Tibial nerve (tissue), 4 donors: ENCODE measurements around the gene MEGF6. TPM values are rescaled to one million over a fixed set of nuclear protein-coding genes. Genes with fewer than 3 reads are reported as not detected.

Experiments used
- DNase-seq, 2 donors: peaks; one replicate each; pipeline ENCODE4 v3.0.0-alpha.2; 2019; ENCODE audit warnings: low spot score in 2 of 2
- H3K27ac ChIP-seq, 4 donors: fragments of 200-600 bp; sonication (generic) in 3 of 4; one replicate each; pipeline ENCODE4 v1.5.1; 2017 to 2019; ENCODE audit warnings: mild to moderate bottlenecking in 1 of 4
- H3K27me3 ChIP-seq, 2 donors: fragments of 200-600 bp; sonication (generic) in 1 of 2; one replicate each; pipeline versions ENCODE4 v1.5.1 to v1.6.0; 2017 to 2019
- H3K36me3 ChIP-seq, 3 donors: fragments of 200-600 bp; sonication (generic); one replicate each; pipeline ENCODE4 v1.5.1; 2018 to 2019
- H3K4me1 ChIP-seq, 4 donors: fragments of 200-600 bp; sonication (generic) in 3 of 4; one replicate each; pipeline ENCODE4 v1.5.1; 2017 to 2019
- H3K4me3 ChIP-seq, 4 donors: fragments of 200-600 bp; sonication (generic) in 3 of 4; one replicate each; pipeline ENCODE4 v1.5.1; 2017 to 2019; ENCODE audit warnings: mild to moderate bottlenecking in 1 of 4, moderate library complexity in 1 of 4
- H3K9me3 ChIP-seq, 4 donors: fragments of 200-600 bp; sonication (generic) in 3 of 4; one replicate each; pipeline ENCODE4 v1.5.1; 2017 to 2019
- EP300 ChIP-seq, 2 donors: sonication (generic); formaldehyde crosslinking; IDR thresholded peaks; one replicate each; pipeline ENCODE4 v1.6.1; 2017; ENCODE audit warnings: antibody characterized with exemption in 2 of 2, mild to moderate bottlenecking in 1 of 2
- POLR2A ChIP-seq, 2 donors: fragments of 450-650 bp; IDR thresholded peaks; one replicate each; pipeline ENCODE4 v1.6.1; 2017; ENCODE audit warnings: antibody characterized with exemption in 2 of 2, mild to moderate bottlenecking in 2 of 2, moderate library complexity in 2 of 2
- WGBS, 2 donors: methylation state at CpG; one replicate each; pipeline ENCODE4 v1.1.5; 2018; 5-methylcytosine and 5-hydroxymethylcytosine counted together
- total RNA-seq, 4 donors: library from RNA; depleted of rRNA; stranded (reverse); fragments of >200 nt; gene quantifications; one replicate each; pipeline ENCODE4 v1.1.0, GENCODE V29; 2016
- TF ChIP-seq, protein P1 (sequence below), 5 experiments: fragments of 200-600 bp in 3 of 5; fragments of 450-650 bp in 2 of 5; sonication (generic) in 3 of 5; IDR thresholded peaks; one replicate each; pipeline ENCODE4 v1.5.1; 2016 to 2019; ENCODE audit warnings: antibody characterized with exemption in 5 of 5, mild to moderate bottlenecking in 3 of 5, moderate library complexity in 2 of 5

The MEGF6 gene
- total RNA-seq, 4 donors from 2014 or later: 25.3 to 63.3 (median 42.8) TPM

DNA sequence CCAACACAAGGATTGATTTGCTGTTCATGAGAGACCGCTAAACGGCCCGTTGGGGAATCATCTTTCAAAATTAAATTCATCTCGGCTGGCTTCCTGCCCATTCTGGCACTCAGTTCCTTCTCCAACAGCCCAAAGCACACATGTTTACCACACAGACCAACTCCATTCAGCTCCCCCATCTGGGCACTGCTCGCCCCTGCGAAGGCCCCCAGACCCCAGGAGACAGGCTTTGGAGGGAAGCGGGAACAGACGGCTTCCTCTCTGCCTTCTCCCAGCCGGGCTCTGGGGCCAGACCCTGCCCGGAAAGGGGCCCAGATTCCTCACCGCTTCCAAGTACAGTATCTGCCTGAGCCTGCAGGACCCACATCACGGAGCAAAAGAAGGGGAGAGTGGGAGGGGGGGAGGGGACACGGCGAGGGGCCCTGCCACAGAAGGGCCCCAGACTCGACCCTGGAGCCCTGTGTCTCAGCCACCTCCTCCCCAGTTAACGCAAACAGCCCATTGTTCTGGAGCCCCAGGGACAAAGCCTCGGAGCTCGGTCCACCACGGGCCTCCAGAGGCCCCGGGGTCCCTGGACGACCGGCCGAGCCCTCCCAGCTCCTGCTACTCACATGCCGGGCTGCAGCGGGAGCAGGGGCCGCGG lies 660 bp downstream of the MEGF6 start:
- H3K27me3 ChIP-seq: peaks cover 0 to 28% of the 10 kb centered on the region in 2 donors
- peak overlapping the region; percentile 24 to 48 (median 35) for H3K4me3 ChIP-seq
- peaks cover 0 to 26% (median 16%) of the 10 kb centered on the region in 4 donors for H3K4me1 ChIP-seq
- H3K27ac ChIP-seq: no peak overlapping the region
- no peaks in the 10 kb centered on the region for H3K9me3 ChIP-seq
- WGBS, 2 donors: 1 to 3% methylated on average over 16 to 17 of the region's 27 CpGs
- no peaks in the 10 kb centered on the region for H3K36me3 ChIP-seq
- no peak for TF ChIP-seq EP300 (IDR thresholded peaks at IDR 0.05)
- TF ChIP-seq, protein P1, sequence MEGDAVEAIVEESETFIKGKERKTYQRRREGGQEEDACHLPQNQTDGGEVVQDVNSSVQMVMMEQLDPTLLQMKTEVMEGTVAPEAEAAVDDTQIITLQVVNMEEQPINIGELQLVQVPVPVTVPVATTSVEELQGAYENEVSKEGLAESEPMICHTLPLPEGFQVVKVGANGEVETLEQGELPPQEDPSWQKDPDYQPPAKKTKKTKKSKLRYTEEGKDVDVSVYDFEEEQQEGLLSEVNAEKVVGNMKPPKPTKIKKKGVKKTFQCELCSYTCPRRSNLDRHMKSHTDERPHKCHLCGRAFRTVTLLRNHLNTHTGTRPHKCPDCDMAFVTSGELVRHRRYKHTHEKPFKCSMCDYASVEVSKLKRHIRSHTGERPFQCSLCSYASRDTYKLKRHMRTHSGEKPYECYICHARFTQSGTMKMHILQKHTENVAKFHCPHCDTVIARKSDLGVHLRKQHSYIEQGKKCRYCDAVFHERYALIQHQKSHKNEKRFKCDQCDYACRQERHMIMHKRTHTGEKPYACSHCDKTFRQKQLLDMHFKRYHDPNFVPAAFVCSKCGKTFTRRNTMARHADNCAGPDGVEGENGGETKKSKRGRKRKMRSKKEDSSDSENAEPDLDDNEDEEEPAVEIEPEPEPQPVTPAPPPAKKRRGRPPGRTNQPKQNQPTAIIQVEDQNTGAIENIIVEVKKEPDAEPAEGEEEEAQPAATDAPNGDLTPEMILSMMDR (IDR thresholded peaks at IDR 0.05): no peak
- no peak for TF ChIP-seq POLR2A (IDR thresholded peaks at IDR 0.05)
- DNase-seq: no peak

DNA sequence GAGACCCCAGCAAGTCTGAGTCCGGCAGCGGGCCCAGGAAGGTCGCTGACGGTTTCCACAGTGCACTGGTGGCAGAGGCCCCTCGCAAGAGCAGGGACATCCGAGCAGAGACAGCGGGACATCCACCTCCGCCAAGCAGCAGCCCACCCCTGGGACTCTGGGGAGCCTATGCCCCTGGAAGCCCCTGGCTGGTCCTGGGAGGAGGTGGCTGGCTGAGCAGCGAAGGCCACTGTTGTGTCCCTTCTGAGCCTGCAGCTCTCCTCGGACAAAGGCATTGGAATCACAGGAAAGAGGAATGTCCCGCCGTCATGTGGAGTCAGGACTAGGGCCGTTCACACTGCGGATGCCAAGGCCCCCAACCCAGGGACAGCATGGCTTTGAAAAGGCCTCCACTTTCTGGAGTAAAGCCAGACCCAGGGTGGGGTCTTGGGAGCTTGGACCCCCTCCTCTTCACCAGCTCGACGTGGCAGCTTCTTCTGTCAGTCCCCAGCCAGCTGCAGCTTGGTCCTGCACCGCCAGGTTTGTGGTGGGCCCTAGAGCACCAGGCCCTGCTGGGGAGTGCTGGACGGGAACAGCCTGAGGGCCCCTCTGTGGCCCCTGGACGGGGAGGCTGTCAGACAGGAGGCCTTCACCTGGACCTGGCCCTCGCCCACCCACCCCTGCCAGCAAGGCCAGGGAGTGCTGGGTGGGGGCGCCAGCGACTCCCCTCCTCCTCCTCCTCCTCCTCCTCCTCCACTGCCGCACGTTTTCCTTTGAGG lies 1.4 kb downstream of the MEGF6 start:
- peaks cover 0 to 28% of the 10 kb centered on the region in 2 donors for H3K27me3 ChIP-seq
- WGBS, 2 donors: 57 to 65% methylated on average over 19 to 20 of the region's 24 CpGs

DNA sequence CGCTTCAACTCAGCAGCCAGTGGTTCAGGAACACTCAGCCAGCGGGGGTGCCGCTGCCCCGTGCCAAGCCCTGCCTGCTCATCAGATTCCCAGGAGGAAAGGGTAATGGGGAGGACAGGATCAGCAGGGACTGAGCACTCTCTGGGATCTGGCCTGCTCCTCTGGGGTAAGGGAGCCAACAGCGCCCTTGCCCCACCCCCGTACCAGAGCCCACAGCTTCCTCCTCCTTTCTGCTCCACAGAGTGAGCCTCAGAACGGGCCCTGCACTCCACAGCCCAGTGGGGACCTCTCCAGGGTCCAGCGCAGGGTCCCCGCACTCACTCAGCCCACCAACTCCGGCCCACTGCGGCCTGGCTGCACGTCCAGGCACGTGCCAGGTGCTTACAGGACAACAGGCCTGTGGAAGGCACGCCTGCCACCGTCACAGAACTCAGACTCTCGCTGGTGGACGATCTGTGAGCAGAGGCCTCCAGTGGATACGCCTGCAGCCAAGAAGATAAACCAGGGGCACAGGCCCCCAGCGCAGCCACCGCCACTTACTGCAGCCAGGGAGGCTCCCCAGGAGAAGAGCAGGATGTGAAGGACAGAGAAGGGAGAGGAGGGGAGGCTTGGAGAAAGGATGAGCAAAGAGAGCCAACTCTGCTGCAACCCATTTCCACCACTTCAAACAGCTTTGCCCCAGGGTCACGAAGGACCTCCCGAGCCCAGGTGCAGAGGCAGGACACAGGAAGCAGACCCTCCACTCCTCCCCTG lies 2.1 kb downstream of the MEGF6 start:
- H3K9me3 ChIP-seq: no peaks in the 10 kb centered on the region
- H3K27ac ChIP-seq: no peak overlapping the region
- DNase-seq: no peak
- H3K4me1 ChIP-seq: peaks cover 0 to 26% (median 16%) of the 10 kb centered on the region in 4 donors
- H3K4me3 ChIP-seq: no peak overlapping the region
- TF ChIP-seq, protein P1 (IDR thresholded peaks at IDR 0.05): no peak
- TF ChIP-seq EP300 (IDR thresholded peaks at IDR 0.05) (no peak), POLR2A (IDR thresholded peaks at IDR 0.05) (no peak)
- H3K36me3 ChIP-seq: no peaks in the 10 kb centered on the region
- peaks cover 0 to 28% of the 10 kb centered on the region in 2 donors for H3K27me3 ChIP-seq
- WGBS, 2 donors: 73 to 75% methylated on average over 18 to 20 of the region's 22 CpGs

More for the DNA sequence above, 1.4 kb downstream of the MEGF6 start:
- no peak for TF ChIP-seq POLR2A (IDR thresholded peaks at IDR 0.05)
- no peak for TF ChIP-seq EP300 (IDR thresholded peaks at IDR 0.05)
- TF ChIP-seq, protein P1 (IDR thresholded peaks at IDR 0.05): no peak
- Histone ChIP-seq H3K4me3 (peak overlapping the region in 1 of 4 donors; percentile 25), H3K27ac (no peak overlapping the region), H3K9me3 (no peaks in the 10 kb centered on the region), H3K4me1 (peaks cover 0 to 26% (median 16%) of the 10 kb centered on the region in 4 donors), H3K36me3 (no peaks in the 10 kb centered on the region)
- no peak for DNase-seq

DNA sequence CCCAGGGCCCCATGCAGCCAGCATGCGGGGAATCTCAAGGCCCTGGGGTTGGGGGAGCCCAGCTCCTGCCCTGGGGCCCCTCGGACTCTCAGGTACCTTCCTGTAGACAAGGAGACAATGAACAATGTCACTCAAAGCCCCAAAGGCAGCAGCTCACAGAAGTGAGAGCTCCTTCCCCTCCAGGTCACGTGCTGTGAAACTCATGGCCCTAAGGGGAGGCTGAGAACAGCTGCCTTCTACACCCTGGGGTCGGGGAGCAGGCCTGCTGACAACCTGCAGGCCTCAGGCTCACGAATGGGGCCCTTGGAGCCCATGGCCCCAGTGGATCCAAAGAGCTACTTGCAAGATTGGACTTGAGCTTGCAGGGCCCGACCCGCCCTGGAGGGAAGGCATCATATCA lies 3.2 kb downstream of the MEGF6 start:
- Histone ChIP-seq H3K4me1 (peaks cover 0 to 30% (median 16%) of the 10 kb centered on the region in 4 donors), H3K36me3 (no peaks in the 10 kb centered on the region), H3K27me3 (peaks cover 0 to 28% of the 10 kb centered on the region in 2 donors), H3K9me3 (no peaks in the 10 kb centered on the region), H3K4me3 (no peak overlapping the region), H3K27ac (no peak overlapping the region)
- no peak for DNase-seq
- whole genome bisulfite sequencing, 2 donors: 82 to 88% methylated on average over 5 of the region's 7 CpGs
- TF ChIP-seq POLR2A (IDR thresholded peaks at IDR 0.05) (no peak), EP300 (IDR thresholded peaks at IDR 0.05) (no peak)
- TF ChIP-seq, protein P1 (IDR thresholded peaks at IDR 0.05): no peak
